ENCODE data around the gene LHX2. TPM values are rescaled to one million over a fixed set of nuclear protein-coding genes. Genes with fewer than 3 reads are reported as not detected.

LHX2 gene, protein sequence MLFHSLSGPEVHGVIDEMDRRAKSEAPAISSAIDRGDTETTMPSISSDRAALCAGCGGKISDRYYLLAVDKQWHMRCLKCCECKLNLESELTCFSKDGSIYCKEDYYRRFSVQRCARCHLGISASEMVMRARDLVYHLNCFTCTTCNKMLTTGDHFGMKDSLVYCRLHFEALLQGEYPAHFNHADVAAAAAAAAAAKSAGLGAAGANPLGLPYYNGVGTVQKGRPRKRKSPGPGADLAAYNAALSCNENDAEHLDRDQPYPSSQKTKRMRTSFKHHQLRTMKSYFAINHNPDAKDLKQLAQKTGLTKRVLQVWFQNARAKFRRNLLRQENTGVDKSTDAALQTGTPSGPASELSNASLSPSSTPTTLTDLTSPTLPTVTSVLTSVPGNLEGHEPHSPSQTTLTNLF
- not detected in 2 replicates for total RNA-seq (2014; rRNA removed; shearing (Covaris generic); ENCODE audit: low replicate concordance)

DNA sequence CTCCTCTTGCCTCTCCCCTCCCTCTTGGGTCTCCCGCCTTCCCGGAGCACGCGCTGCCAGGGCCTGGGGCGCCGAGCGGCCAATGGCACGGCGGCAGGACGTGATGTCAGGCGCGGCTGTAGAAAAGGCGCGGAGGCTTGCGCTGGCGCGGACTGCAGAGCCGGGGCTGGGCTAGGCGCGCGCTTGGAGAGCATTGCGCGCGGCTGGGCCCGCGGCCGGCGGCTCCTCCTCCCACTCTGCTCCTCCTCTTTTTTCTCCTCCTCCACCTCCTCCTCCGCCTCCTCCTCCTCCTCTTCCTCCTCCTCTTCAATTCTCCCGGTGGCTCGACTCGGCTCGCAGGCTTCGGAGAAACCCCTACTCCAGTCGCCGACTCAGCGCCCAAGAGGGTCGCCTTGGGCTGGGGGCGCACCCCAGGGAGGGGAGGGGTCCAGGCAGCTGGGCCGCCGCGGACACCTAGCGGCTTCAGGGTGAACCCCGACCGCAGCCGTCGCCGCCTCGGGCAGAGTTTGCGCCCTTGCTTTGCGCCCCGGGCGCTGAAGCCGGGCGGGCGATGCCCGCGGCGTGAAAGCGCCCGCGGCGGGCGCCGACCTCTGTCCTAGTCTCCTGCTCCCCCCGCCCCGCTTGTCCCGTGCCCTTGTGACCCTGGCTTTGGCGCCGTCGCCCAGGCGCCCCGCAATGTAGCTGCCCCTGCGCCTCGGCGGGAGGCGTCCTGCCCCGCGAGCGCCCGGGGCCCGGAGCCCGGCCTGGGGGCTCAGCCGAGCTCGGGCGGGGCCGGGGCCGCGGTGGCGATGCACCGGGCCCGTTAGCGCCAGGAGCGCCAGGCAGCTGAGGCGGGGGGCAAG is at the start of gene LHX2:
Gene LHX2 (plus strand): TSS at position 309 of the 842 bp plus-strand sequence. CDS start 581 bp downstream, outside the sequence.
- Histone ChIP-seq H3K27ac (ENCODE audit: low read length) (no peak within 1 kb of the TSS), H3K36me3 (ENCODE audit: insufficient read depth, low read length) (no peaks in the 10 kb centered on the region), H3K4me2 (ENCODE audit: low read depth, low read length, poor library complexity, severe bottlenecking) (no peak within 1 kb of the TSS), H3K4me3 (ENCODE audit: low read length) (no peak within 1 kb of the TSS), H3K4me1 (ENCODE audit: low read length) (peaks cover 29% of the 10 kb centered on the region), H3K9me2 (replicated peaks; ENCODE audit: insufficient read depth, low read length) (no peaks in the 10 kb centered on the region), H2AFZ (ENCODE audit: low read length) (no peak within 1 kb of the TSS), H3K79me2 (ENCODE audit: low read length) (no peaks in the 10 kb centered on the region), H3K9me3 (ENCODE audit: low read length) (no peaks in the 10 kb centered on the region), H3K9ac (ENCODE audit: low read length) (no peak within 1 kb of the TSS), H3K27me3 (ENCODE audit: low read length) (peaks cover 6% of the 10 kb centered on the region; the same call in 1 of the 2 replicates), H4K20me1 (ENCODE audit: insufficient read depth, low read depth, low read length) (no peaks in the 10 kb centered on the region)
- no peak for DNase-seq

DNA sequence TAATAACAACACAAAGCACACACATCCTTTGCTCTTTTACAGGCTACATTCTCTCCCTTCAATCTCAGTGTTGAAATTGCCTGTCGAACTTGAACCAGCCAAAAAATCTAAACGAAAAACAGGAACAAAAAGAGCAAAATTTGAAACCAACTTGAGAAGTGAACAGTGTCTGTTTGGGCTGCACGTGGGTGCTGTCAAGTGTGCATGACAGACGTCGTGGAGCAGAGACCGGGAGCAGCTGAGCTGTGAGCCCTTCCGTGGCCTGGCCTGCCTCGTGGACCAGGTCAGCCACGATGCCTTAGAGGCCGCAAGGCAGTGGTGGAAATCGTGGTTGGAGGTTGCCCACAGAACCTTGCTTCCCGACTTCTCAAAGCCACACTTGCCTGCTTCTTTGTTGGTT is 46.8 kb upstream of the LHX2 start:
- no peaks in the 10 kb centered on the region for H4K20me1 ChIP-seq (ENCODE audit: insufficient read depth, low read depth, low read length)
- H3K27me3 ChIP-seq (ENCODE audit: low read length) = no peaks in the 10 kb centered on the region
- H3K27ac ChIP-seq (ENCODE audit: low read length) = no peak overlapping the region
- peaks cover 4% of the 10 kb centered on the region; the same call in 1 of the 2 replicates for H3K4me1 ChIP-seq (ENCODE audit: low read length)
- H3K79me2 ChIP-seq (ENCODE audit: low read length) = no peaks in the 10 kb centered on the region
- no peaks in the 10 kb centered on the region for H3K36me3 ChIP-seq (ENCODE audit: insufficient read depth, low read length)
- no peak for DNase-seq
- no peak overlapping the region for H2AFZ ChIP-seq (ENCODE audit: low read length)
- no peak overlapping the region for H3K4me2 ChIP-seq (ENCODE audit: low read depth, low read length, poor library complexity, severe bottlenecking)
- H3K9me3 ChIP-seq (ENCODE audit: low read length) = no peaks in the 10 kb centered on the region
- H3K9ac ChIP-seq (ENCODE audit: low read length) = no peak overlapping the region
- H3K4me3 ChIP-seq (ENCODE audit: low read length) = no peak overlapping the region
- H3K9me2 ChIP-seq (replicated peaks; ENCODE audit: insufficient read depth, low read length) = no peaks in the 10 kb centered on the region

DNA sequence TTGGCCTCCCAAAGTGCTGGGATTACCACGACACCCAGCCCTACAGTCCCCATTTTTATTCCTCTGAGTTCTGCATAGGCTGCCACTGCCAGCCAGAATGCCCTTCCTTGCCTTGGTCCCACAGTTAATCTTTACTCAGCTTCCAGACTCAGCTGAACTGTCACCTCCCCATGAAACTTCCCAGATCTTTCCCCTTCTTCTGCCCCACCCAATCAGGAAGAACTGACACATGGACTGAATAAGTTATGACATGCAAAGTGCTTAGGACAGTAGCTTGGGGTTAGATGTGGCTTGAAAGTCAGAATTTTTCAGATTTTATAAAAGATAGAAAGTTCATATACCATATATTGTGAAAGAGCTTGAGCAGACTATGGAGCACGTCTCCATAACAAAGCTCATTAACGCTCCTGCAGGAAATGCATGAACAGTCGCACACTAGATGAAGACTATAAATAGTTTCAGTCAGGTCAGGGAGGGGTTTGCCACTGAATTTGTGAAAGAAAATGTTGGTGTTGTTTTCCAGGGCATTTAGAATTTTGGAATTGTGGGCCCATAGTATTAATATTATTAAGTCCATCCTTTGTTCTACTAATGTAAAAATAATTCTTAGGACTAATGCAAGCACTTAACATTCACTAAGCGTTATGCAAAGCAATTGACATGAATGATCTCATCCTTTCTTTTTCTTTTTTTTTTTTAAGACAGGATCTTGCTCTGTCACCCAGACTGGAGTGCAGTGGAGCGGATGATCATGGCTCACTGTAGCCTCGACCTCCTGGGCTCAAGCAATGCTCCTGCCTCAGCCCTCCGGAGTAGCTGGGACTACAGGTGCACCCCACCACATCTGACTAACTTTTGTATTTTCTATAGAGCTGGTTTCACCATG is 45.5 kb upstream of the LHX2 start:
- Histone ChIP-seq H3K9me3 (ENCODE audit: low read length) (no peaks in the 10 kb centered on the region), H3K4me1 (ENCODE audit: low read length) (peaks cover 4% of the 10 kb centered on the region; the same call in 1 of the 2 replicates), H3K36me3 (ENCODE audit: insufficient read depth, low read length) (no peaks in the 10 kb centered on the region), H3K4me3 (ENCODE audit: low read length) (no peak overlapping the region), H3K9me2 (replicated peaks; ENCODE audit: insufficient read depth, low read length) (no peaks in the 10 kb centered on the region), H3K9ac (ENCODE audit: low read length) (no peak overlapping the region), H3K27ac (ENCODE audit: low read length) (no peak overlapping the region), H3K79me2 (ENCODE audit: low read length) (no peaks in the 10 kb centered on the region), H3K4me2 (ENCODE audit: low read depth, low read length, poor library complexity, severe bottlenecking) (no peak overlapping the region), H3K27me3 (ENCODE audit: low read length) (no peaks in the 10 kb centered on the region), H2AFZ (ENCODE audit: low read length) (no peak overlapping the region), H4K20me1 (ENCODE audit: insufficient read depth, low read depth, low read length) (no peaks in the 10 kb centered on the region)
- no peak for DNase-seq

DNA sequence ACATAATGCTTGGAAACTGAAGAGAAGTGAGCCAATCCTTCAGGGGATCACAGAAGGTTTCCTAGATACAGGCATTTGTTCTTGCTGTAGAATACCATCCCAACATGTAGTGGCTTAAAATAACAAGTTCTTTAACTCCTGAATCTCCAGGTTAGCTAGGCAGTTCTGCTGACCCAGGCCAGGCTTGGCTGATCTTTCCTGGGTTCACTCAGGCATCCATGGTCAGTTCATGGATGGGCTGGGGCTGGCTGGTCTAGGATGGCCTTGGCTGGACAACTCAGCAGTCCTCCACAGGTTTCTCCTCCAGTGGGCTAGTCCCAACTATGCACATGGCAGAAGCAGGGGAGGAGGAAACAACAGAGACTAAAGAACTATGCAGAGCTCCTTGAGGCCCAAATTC is 44.2 kb upstream of the LHX2 start:
- DNase-seq = no peak
- no peak overlapping the region for H3K4me2 ChIP-seq (ENCODE audit: low read depth, low read length, poor library complexity, severe bottlenecking)
- no peaks in the 10 kb centered on the region for H3K27me3 ChIP-seq (ENCODE audit: low read length)
- no peak overlapping the region for H3K9ac ChIP-seq (ENCODE audit: low read length)
- no peaks in the 10 kb centered on the region for H3K9me2 ChIP-seq (replicated peaks; ENCODE audit: insufficient read depth, low read length)
- no peaks in the 10 kb centered on the region for H4K20me1 ChIP-seq (ENCODE audit: insufficient read depth, low read depth, low read length)
- no peak overlapping the region for H3K27ac ChIP-seq (ENCODE audit: low read length)
- H2AFZ ChIP-seq (ENCODE audit: low read length) = no peak overlapping the region
- H3K79me2 ChIP-seq (ENCODE audit: low read length) = no peaks in the 10 kb centered on the region
- no peaks in the 10 kb centered on the region for H3K36me3 ChIP-seq (ENCODE audit: insufficient read depth, low read length)
- peaks cover 5% of the 10 kb centered on the region; the same call in 1 of the 2 replicates for H3K9me3 ChIP-seq (ENCODE audit: low read length)
- no peak overlapping the region for H3K4me3 ChIP-seq (ENCODE audit: low read length)
- H3K4me1 ChIP-seq (ENCODE audit: low read length) = peaks cover 4% of the 10 kb centered on the region; the same call in 1 of the 2 replicates

DNA sequence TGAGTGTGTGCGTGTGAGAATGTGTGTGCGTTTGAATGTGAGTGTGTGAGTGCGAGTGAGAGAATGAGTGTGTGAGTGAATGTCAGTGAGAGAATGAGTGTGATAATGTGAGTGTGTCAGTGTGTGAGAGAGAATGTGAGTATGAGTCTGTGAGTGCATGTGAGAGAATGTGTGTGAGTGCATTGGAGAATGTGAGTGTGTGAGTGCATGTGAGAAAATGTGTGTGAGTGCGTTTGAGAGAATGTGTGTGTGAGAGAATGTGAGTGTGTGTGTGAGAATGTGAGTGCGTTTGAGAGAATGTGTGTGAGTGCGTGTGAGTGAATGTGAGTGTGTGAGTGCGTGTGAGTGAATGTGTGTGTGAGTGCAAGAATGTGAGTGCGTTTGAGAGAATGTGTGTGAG is 39.0 kb upstream of the LHX2 start:
- Histone ChIP-seq H3K4me3 (ENCODE audit: low read length) (no peak overlapping the region), H3K9ac (ENCODE audit: low read length) (no peak overlapping the region), H2AFZ (ENCODE audit: low read length) (no peak overlapping the region), H3K9me2 (replicated peaks; ENCODE audit: insufficient read depth, low read length) (no peaks in the 10 kb centered on the region), H3K79me2 (ENCODE audit: low read length) (no peaks in the 10 kb centered on the region), H3K27ac (ENCODE audit: low read length) (no peak overlapping the region), H3K4me2 (ENCODE audit: low read depth, low read length, poor library complexity, severe bottlenecking) (no peak overlapping the region), H4K20me1 (ENCODE audit: insufficient read depth, low read depth, low read length) (no peaks in the 10 kb centered on the region), H3K4me1 (ENCODE audit: low read length) (no peaks in the 10 kb centered on the region), H3K9me3 (ENCODE audit: low read length) (peaks cover 7% of the 10 kb centered on the region; the same call in 1 of the 2 replicates), H3K27me3 (ENCODE audit: low read length) (no peaks in the 10 kb centered on the region), H3K36me3 (ENCODE audit: insufficient read depth, low read length) (no peaks in the 10 kb centered on the region)
- no peak for DNase-seq

DNA sequence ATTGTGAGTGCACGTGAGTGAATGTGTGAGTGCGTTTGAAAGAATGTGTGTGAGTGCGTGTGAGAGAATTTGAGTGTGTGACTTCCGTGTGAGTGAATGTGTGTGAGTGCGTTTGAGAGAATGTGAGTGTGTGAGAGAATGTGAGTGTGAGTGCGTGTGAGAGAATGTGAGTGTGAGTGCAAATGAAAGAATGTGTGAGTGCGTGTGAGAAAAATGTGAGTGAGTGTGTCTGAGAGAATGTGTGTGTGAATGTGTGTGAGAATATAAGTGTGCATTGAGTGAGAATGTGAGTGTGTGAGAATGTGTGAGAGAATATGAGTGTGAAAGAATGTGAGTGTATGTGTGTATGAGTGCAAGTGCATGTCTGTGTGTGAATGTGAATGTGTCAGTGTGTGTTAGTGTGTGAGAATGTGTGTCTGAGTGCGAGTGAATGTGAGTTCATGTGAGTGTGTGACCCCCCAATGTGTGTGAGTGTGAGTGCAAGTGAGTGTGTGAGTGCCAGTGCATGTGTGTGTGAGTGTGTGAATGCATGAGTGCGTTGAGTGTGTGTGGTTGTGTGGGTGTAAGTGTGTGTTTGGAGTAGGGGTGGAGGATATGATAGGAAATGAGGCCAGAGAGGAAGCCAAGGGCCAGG is 37.9 kb upstream of the LHX2 start:
- H3K27me3 ChIP-seq (ENCODE audit: low read length) = no peaks in the 10 kb centered on the region

DNA sequence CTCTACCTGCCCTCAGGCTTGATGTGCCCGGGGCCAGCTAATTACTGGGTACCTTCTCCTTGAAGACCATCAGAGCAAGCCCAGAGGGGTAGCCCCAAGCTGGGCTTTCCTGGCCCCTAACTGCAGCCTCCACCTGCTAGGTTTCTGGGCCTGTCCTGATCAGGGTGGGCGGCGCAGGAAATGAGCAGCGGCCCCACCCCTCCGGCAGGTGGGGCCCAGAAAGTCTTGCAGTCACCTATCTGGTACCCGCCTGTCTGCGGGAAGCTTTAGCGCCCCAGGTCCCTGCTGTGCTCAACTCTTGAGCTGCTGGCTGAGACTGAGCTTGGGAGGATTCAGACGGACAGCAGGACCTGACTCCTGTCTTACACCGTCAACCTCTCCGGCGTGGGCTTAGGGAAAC is 37.1 kb upstream of the LHX2 start:
- no peak overlapping the region for H3K4me2 ChIP-seq (ENCODE audit: low read depth, low read length, poor library complexity, severe bottlenecking)
- no peak for DNase-seq
- no peak overlapping the region for H3K27ac ChIP-seq (ENCODE audit: low read length)
- H4K20me1 ChIP-seq (ENCODE audit: insufficient read depth, low read depth, low read length) = no peaks in the 10 kb centered on the region
- no peaks in the 10 kb centered on the region for H3K27me3 ChIP-seq (ENCODE audit: low read length)
- H3K36me3 ChIP-seq (ENCODE audit: insufficient read depth, low read length) = no peaks in the 10 kb centered on the region
- H3K9me2 ChIP-seq (replicated peaks; ENCODE audit: insufficient read depth, low read length) = no peaks in the 10 kb centered on the region
- H3K9ac ChIP-seq (ENCODE audit: low read length) = no peak overlapping the region
- H3K9me3 ChIP-seq (ENCODE audit: low read length) = peaks cover 7% of the 10 kb centered on the region; the same call in 1 of the 2 replicates
- H3K79me2 ChIP-seq (ENCODE audit: low read length) = no peaks in the 10 kb centered on the region
- H2AFZ ChIP-seq (ENCODE audit: low read length) = no peak overlapping the region
- H3K4me1 ChIP-seq (ENCODE audit: low read length) = no peaks in the 10 kb centered on the region
- H3K4me3 ChIP-seq (ENCODE audit: low read length) = no peak overlapping the region

More for the DNA sequence above, 37.9 kb upstream of the LHX2 start:
- H3K9me2 ChIP-seq (replicated peaks; ENCODE audit: insufficient read depth, low read length) = no peaks in the 10 kb centered on the region
- no peak overlapping the region for H3K4me3 ChIP-seq (ENCODE audit: low read length)
- peaks cover 7% of the 10 kb centered on the region; the same call in 1 of the 2 replicates for H3K9me3 ChIP-seq (ENCODE audit: low read length)
- H3K79me2 ChIP-seq (ENCODE audit: low read length) = no peaks in the 10 kb centered on the region
- no peak overlapping the region for H2AFZ ChIP-seq (ENCODE audit: low read length)
- H3K36me3 ChIP-seq (ENCODE audit: insufficient read depth, low read length) = no peaks in the 10 kb centered on the region
- DNase-seq = no peak
- no peak overlapping the region for H3K4me2 ChIP-seq (ENCODE audit: low read depth, low read length, poor library complexity, severe bottlenecking)
- H3K9ac ChIP-seq (ENCODE audit: low read length) = no peak overlapping the region
- no peaks in the 10 kb centered on the region for H3K4me1 ChIP-seq (ENCODE audit: low read length)
- H3K27ac ChIP-seq (ENCODE audit: low read length) = no peak overlapping the region
- no peaks in the 10 kb centered on the region for H4K20me1 ChIP-seq (ENCODE audit: insufficient read depth, low read depth, low read length)
